Brain microvascular endothelial cell (primary cell): ENCODE data around the gene BCAS2.

Experiments
- DNase-seq: peaks from one replicate; pipeline ENCODE4 v3.0.0-alpha.2; 2020
- H3K27ac ChIP-seq: fragments of 250-450 bp; sonication (Bioruptor Pico); 2 replicates; pipeline ENCODE4 v1.5.1; 2020; ENCODE audit warnings: mild to moderate bottlenecking, moderate library complexity
- H3K27me3 ChIP-seq: fragments of 250-450 bp; sonication (Bioruptor Pico); replicated peaks from 2 replicates; pipeline ENCODE4 v1.5.1; 2020; ENCODE audit warnings: mild to moderate bottlenecking
- H3K36me3 ChIP-seq: fragments of 250-450 bp; sonication (Bioruptor Pico); replicated peaks from 2 replicates; pipeline ENCODE4 v1.5.1; 2020; ENCODE audit warnings: mild to moderate bottlenecking
- H3K4me3 ChIP-seq: 2 replicates; pipeline ENCODE4 v1.5.1; 2011; ENCODE audit warnings: low read depth, mild to moderate bottlenecking, control low read depth, low read length, moderate library complexity
- in situ Hi-C: cut with HindIII; loops from 2 replicates; pipeline ENCODE4 v1.10.0; 2017; ENCODE audit warnings: low sequenced_read_pairs, low pct_ligation_motif_present
- TF ChIP-seq, protein P1 (sequence below): IDR thresholded peaks from 2 replicates; pipeline ENCODE4 v1.5.1; 2011; ENCODE audit warnings: low read depth, mild to moderate bottlenecking, moderate library complexity, low read length, control low read depth, inconsistent platforms; ENCODE audit errors: missing control alignments

Gene BCAS2

GRCh38 chr1:114594046-114594445 is 12.6 kb upstream of the BCAS2 start:
- no peak overlapping the region for H3K4me3 ChIP-seq
- H3K36me3 ChIP-seq, result no peaks in the 10 kb centered on the region
- no peak overlapping the region for H3K27ac ChIP-seq
- no peak for DNase-seq
- no peaks in the 10 kb centered on the region for H3K27me3 ChIP-seq
- TF ChIP-seq, protein P1, sequence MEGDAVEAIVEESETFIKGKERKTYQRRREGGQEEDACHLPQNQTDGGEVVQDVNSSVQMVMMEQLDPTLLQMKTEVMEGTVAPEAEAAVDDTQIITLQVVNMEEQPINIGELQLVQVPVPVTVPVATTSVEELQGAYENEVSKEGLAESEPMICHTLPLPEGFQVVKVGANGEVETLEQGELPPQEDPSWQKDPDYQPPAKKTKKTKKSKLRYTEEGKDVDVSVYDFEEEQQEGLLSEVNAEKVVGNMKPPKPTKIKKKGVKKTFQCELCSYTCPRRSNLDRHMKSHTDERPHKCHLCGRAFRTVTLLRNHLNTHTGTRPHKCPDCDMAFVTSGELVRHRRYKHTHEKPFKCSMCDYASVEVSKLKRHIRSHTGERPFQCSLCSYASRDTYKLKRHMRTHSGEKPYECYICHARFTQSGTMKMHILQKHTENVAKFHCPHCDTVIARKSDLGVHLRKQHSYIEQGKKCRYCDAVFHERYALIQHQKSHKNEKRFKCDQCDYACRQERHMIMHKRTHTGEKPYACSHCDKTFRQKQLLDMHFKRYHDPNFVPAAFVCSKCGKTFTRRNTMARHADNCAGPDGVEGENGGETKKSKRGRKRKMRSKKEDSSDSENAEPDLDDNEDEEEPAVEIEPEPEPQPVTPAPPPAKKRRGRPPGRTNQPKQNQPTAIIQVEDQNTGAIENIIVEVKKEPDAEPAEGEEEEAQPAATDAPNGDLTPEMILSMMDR, result no peak
- in situ Hi-C loops, result no loop called here

GRCh38 chr1:114589122-114589521 is 7.7 kb upstream of the BCAS2 start:
- Histone ChIP-seq H3K27me3 (no peaks in the 10 kb centered on the region), H3K27ac (no peak overlapping the region), H3K36me3 (no peaks in the 10 kb centered on the region), H3K4me3 (no peak overlapping the region)
- TF ChIP-seq, protein P1, result no peak
- DNase-seq, result no peak
- in situ Hi-C loops, result no loop called here

GRCh38 chr1:114588196-114588689 is 6.8 kb upstream of the BCAS2 start:
- DNase-seq, result no peak
- in situ Hi-C loops, result no loop called here
- TF ChIP-seq, protein P1, result no peak

DNA sequence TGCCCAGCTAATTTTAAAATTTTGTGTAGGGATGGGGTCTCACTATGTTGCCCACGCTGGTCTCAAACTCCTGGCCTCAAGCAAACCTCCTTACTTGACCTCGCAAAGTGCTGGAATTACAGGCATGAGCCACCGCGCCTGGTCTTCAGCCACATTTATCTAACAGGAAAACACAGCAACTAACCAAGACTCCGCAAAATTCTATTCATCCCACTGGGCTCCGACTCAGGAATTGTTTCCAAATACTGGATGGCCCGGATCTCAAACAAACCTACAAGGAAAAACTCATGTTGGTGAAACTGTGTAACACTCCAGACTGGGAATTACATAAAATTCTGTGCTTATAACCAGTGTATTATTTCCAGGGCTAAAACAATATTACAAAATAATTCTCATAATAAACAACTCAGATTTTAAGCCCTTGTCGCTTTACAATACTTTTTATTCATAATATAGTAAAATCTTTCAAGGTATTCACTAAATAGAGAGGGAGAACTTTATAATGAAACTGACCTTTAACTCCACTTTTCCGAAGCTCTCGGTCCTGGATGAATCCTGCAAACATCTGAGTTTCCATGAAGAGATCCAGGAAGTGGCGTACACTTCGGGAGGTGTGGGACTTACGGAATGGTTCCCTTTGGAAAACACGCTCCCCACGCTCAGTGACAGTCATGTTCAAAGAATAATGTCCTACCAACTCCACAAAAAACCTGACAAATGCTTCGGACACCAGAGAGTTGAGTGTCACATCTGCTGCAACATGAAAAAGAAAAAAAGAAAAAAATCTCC is 6.0 kb upstream of the BCAS2 start:
- in situ Hi-C loops, result no loop called here
- TF ChIP-seq, protein P1, result no peak
- no peaks in the 10 kb centered on the region for H3K36me3 ChIP-seq
- H3K27me3 ChIP-seq, result no peaks in the 10 kb centered on the region
- H3K27ac ChIP-seq, result no peak overlapping the region
- H3K4me3 ChIP-seq, result no peak overlapping the region
- no peak for DNase-seq

More at GRCh38 chr1:114588196-114588689, 6.8 kb upstream of the BCAS2 start:
- Histone ChIP-seq H3K36me3 (no peaks in the 10 kb centered on the region), H3K4me3 (no peak overlapping the region), H3K27me3 (no peaks in the 10 kb centered on the region), H3K27ac (no peak overlapping the region)

DNA sequence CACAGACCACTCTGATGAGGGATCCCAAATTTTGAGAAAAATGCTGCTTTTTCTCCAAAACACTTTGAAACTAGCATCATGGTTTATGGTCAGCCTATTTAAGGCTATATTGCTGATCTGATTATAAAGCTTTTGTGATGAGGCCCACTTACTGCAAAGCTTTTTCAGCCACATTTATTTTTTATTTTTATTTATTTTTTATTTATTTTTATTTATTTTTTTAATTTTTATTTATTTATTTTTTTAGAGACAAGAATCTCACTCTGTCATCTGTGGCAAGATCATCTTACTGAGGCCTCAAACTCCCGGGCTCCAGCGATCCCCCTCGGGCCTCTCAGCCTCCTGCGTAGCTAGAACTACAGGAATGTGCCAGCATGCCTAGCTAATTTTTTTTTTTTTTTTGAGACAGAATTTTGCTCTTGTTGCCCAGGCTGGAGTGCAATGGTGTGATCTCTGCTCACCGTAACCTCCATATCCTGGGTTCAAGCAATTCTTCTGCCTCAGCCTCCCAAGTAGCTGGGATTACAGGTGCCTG is 5.2 kb upstream of the BCAS2 start:
- Histone ChIP-seq H3K27ac (no peak overlapping the region), H3K4me3 (no peak overlapping the region), H3K27me3 (no peaks in the 10 kb centered on the region), H3K36me3 (no peaks in the 10 kb centered on the region)
- TF ChIP-seq, protein P1, result no peak
- in situ Hi-C loops, result no loop called here
- no peak for DNase-seq
